A549 (cell line): ENCODE data around the gene C19orf12. TPM values are rescaled to one million over a fixed set of nuclear protein-coding genes. Genes with fewer than 3 reads are reported as not detected.

Source experiments
- ATAC-seq, 2 experiments: fragments of 200-7000 bp in 1 of 2; fragments of >200 bp in 1 of 2; cut with Nextera tagmentation in 1 of 2; cut with Tn5 transposase in 1 of 2; 3 replicates each; pipeline versions ENCODE4 v1.8.0 to v1.9.1; 2018 to 2020; ENCODE audit warnings: mild to moderate bottlenecking in 1 of 2, moderate library complexity in 1 of 2
- CTCF ChIA-PET: fragments of 300-600 bp; sonication (Branson Sonifier 250); formaldehyde crosslinking; extraction: SDS; loops from one replicate; lab custom pipeline; 2021; ENCODE audit warnings: antibody characterized with exemption, inconsistent platforms; lab: Yijun Ruan, JAX
- POLR2A ChIA-PET: fragments of 350-600 bp; formaldehyde crosslinking; extraction: SDS; loops from one replicate; lab custom pipeline; 2021; ENCODE audit warnings: antibody characterized with exemption, inconsistent platforms; lab: Yijun Ruan, JAX
- DNase-seq, 2 experiments: peaks; one replicate each; pipeline versions ENCODE4 v3.0.0 to v3.0.0-alpha.2; 2011 to 2016; ENCODE audit warnings: low read depth in 1 of 2, low spot score in 1 of 2
- FAIRE-seq: peaks from 2 replicates; lab custom pipeline; 2011; peaks lifted over from hg19 to GRCh38; lab: Jason Lieb, UNC
- H3K27ac ChIP-seq, 2 experiments: fragments of >200 bp; sonication (Bioruptor Twin); formaldehyde crosslinking; 3 replicates each; pipeline ENCODE4 v1.5.1; 2016 to 2017
- H3K4me1 ChIP-seq: fragments of >200 bp; sonication (Bioruptor Twin); formaldehyde crosslinking; 3 replicates; pipeline ENCODE4 v1.6.1; 2016
- H3K4me2 ChIP-seq: fragments of >200 bp; sonication (Bioruptor Twin); formaldehyde crosslinking; 3 replicates; pipeline ENCODE4 v1.6.1; 2016
- H3K4me3 ChIP-seq: fragments of >200 bp; sonication (Bioruptor Twin); formaldehyde crosslinking; 3 replicates; pipeline ENCODE4 v1.5.1; 2016
- H3K9me3 ChIP-seq: fragments of >200 bp; sonication (Bioruptor Twin); formaldehyde crosslinking; 3 replicates; pipeline ENCODE4 v1.6.1; 2016
- HDAC2 ChIP-seq: fragments of 200-600 bp; sonication (generic); IDR thresholded peaks from 2 replicates; pipeline ENCODE4 v1.6.1; 2016
- HOXB13 ChIP-seq: fragments of 250-450 bp; sonication (Bioruptor Pico); IDR thresholded peaks from 2 replicates; pipeline ENCODE4 v1.5.0; 2020; ENCODE audit warnings: low read depth, mild to moderate bottlenecking, moderate library complexity
- KDM5A ChIP-seq: fragments of 200-600 bp; sonication (generic); IDR thresholded peaks from 2 replicates; pipeline ENCODE4 v1.6.1; 2016; ENCODE audit warnings: antibody characterized with exemption, mild to moderate bottlenecking
- MYC ChIP-seq: IDR thresholded peaks from 2 replicates; pipeline ENCODE4 v1.6.1; 2012; ENCODE audit warnings: mild to moderate bottlenecking, inconsistent platforms, low read length, improper control_type of control experiment, borderline replicate concordance
- RCOR1 ChIP-seq: fragments of 150-350 bp; IDR thresholded peaks from 2 replicates; pipeline ENCODE4 v1.6.1; 2014; ENCODE audit warnings: antibody characterized with exemption, low read length, low read depth
- SREBF2 ChIP-seq: fragments of 450-650 bp; IDR thresholded peaks from 2 replicates; pipeline ENCODE4 v1.6.1; 2014; ENCODE audit warnings: mild to moderate bottlenecking, moderate library complexity
- ZSCAN20 ChIP-seq: fragments of 250-450 bp; sonication (Bioruptor Pico); IDR thresholded peaks from 2 replicates; pipeline ENCODE4 v1.8.0; 2022; ENCODE audit warnings: mild to moderate bottlenecking, moderate library complexity
- WGBS: methylation state at CpG from one replicate; pipeline ENCODE4 v1.1.6; 2017; ENCODE audit errors: missing lambda C conversion rate; 5-methylcytosine and 5-hydroxymethylcytosine counted together
- polyA plus RNA-seq, 4 experiments: library from polyadenylated mRNA; depleted of rRNA in 3 of 4; stranded (reverse); fragments of >200 nt; fragmentation: RNase III in 1 of 4; extraction: RNeasy Plus Mini Kit Qiagen cat#74134 plus additional on column Dnase treatment in 1 of 4; gene quantifications; 2 replicates in 3 of 4; 3 replicates in 1 of 4; pipeline ENCODE4 v1.2.3, GENCODE V29; 2011 to 2017
- TF ChIP-seq, protein P1 (sequence below): IDR thresholded peaks from 2 replicates; pipeline ENCODE4 v1.6.1; 2012
- TF ChIP-seq, protein P2 (sequence below): fragments of 450-650 bp; IDR thresholded peaks from 2 replicates; pipeline ENCODE4 v1.6.1; 2014; ENCODE audit warnings: antibody characterized with exemption
- TF ChIP-seq, protein P3 (sequence below): IDR thresholded peaks from 2 replicates; pipeline ENCODE4 v1.6.1; 2012
- TF ChIP-seq, protein P4 (sequence below): fragments of >200 bp; sonication (Bioruptor Twin); formaldehyde crosslinking; IDR thresholded peaks from 3 replicates; pipeline ENCODE4 v1.6.1; 2016
- TF ChIP-seq, protein P5 (sequence below): fragments of >200 bp; sonication (Bioruptor Twin); formaldehyde crosslinking; IDR thresholded peaks from 3 replicates; pipeline ENCODE4 v1.5.1; 2016
- TF ChIP-seq, protein P6 (sequence below): fragments of 250-450 bp; sonication (Bioruptor Pico); IDR thresholded peaks from 2 replicates; pipeline ENCODE4 v1.5.0; 2020; ENCODE audit warnings: low read depth, mild to moderate bottlenecking, moderate library complexity

The C19orf12 gene
- polyA plus RNA-seq, 2 of the 4 experiments (the other 2 are of a cell fraction) = 34.3 to 35.2 TPM

DNA sequence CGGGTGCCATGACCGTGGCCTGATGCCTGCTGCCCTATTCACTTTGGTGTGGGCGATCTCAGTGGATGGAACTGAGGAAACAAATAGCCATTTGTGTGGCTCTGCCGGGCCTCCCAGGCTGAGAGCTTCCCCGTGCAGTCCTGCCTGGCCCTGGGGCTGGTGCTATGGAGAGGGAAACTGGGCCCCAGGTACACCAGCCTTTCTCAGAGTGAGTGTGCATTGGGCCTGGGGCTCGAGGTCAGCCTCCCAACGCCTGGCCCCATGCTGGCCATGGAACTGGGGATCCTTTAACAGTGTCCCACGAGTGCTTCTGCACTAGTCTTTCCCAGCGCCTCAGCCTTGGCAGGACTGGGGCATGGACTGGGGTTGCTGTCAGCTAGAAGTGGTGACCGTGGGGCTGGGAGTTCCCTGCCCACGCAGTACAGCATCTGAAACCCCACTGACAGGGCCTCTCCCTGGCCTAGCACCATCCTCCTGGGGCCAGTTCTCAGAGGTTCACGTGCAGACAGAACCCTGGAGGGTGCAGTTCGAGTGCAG is 39.3 kb downstream of the C19orf12 start:
- no peak for ATAC-seq
- no peak for FAIRE-seq
- ChIA-PET CTCF (interaction anchor here (0.6 to 9.4 kb wide), 6 partner anchors 13 to 77 kb away, joined by 3 to 78 read pairs (median 6); no protein-coding TSS in a partner anchor), POLR2A (no interaction called here)
- Histone ChIP-seq H3K9me3 (no peaks in the 10 kb centered on the region), H3K4me2 (no peak overlapping the region), H3K4me1 (no peaks in the 10 kb centered on the region; the same call in 2 of the 3 replicates), H3K4me3 (no peak overlapping the region), H3K27ac (no peak overlapping the region)
- TF ChIP-seq, protein P1, sequence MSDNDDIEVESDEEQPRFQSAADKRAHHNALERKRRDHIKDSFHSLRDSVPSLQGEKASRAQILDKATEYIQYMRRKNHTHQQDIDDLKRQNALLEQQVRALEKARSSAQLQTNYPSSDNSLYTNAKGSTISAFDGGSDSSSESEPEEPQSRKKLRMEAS = no peak
- TF ChIP-seq HOXB13 (CRISPR knock-in tag) (no peak), SREBF2 (no peak), MYC (no peak), ZSCAN20 (CRISPR knock-in tag) (no peak), KDM5A (no peak)
- TF ChIP-seq, protein P2, sequence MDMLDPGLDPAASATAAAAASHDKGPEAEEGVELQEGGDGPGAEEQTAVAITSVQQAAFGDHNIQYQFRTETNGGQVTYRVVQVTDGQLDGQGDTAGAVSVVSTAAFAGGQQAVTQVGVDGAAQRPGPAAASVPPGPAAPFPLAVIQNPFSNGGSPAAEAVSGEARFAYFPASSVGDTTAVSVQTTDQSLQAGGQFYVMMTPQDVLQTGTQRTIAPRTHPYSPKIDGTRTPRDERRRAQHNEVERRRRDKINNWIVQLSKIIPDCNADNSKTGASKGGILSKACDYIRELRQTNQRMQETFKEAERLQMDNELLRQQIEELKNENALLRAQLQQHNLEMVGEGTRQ = no peak
- TF ChIP-seq, protein P3, sequence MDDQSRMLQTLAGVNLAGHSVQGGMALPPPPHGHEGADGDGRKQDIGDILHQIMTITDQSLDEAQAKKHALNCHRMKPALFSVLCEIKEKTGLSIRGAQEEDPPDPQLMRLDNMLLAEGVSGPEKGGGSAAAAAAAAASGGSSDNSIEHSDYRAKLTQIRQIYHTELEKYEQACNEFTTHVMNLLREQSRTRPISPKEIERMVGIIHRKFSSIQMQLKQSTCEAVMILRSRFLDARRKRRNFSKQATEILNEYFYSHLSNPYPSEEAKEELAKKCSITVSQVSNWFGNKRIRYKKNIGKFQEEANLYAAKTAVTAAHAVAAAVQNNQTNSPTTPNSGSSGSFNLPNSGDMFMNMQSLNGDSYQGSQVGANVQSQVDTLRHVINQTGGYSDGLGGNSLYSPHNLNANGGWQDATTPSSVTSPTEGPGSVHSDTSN = no peak
- 76% methylated on average over 13 of the region's 13 CpGs for WGBS
- DNase-seq = no peak

DNA sequence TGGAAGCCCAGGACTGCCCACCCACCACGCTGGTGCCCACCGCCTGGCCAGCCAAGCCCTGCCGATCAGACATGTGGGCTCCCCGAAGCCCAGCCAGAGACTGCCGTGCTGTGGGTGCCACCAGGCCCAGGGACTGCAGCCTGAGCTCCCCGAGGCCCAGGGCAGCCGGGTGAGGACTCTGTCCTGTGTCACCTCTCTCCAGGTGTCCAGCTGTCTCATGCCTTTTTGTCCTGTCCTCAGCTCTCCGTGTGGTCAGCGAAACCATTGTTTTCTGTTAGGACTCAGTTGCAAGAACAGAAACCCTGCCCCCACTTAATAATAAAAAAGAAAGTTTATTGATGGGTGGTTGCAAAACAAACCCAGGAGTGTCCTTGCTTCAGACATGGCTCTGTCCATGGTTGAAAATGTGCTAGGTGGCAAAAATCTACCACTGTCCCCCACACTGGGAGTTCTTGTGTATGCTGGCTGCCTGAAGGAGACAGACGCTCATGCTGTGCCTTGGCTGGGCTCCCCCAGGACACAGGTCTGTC is 39.9 kb downstream of the C19orf12 start:
- Histone ChIP-seq H3K4me1 (no peaks in the 10 kb centered on the region; the same call in 2 of the 3 replicates), H3K4me2 (no peak overlapping the region), H3K9me3 (no peaks in the 10 kb centered on the region), H3K27ac (no peak overlapping the region), H3K4me3 (no peak overlapping the region)
- DNase-seq (no peak), FAIRE-seq (no peak), ATAC-seq (no peak)
- ChIA-PET CTCF (interaction anchor here (0.7 to 9.4 kb wide), 5 partner anchors 12 to 64 kb away, joined by 3 to 78 read pairs (median 10); no protein-coding TSS in a partner anchor), POLR2A (no interaction called here)
- WGBS = 83% methylated on average over 10 of the region's 10 CpGs
- TF ChIP-seq, protein P4, sequence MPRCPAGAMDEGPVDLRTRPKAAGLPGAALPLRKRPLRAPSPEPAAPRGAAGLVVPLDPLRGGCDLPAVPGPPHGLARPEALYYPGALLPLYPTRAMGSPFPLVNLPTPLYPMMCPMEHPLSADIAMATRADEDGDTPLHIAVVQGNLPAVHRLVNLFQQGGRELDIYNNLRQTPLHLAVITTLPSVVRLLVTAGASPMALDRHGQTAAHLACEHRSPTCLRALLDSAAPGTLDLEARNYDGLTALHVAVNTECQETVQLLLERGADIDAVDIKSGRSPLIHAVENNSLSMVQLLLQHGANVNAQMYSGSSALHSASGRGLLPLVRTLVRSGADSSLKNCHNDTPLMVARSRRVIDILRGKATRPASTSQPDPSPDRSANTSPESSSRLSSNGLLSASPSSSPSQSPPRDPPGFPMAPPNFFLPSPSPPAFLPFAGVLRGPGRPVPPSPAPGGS = no peak
- no peak for TF ChIP-seq HDAC2
- no peak for TF ChIP-seq HOXB13 (CRISPR knock-in tag)
- TF ChIP-seq, protein P5, sequence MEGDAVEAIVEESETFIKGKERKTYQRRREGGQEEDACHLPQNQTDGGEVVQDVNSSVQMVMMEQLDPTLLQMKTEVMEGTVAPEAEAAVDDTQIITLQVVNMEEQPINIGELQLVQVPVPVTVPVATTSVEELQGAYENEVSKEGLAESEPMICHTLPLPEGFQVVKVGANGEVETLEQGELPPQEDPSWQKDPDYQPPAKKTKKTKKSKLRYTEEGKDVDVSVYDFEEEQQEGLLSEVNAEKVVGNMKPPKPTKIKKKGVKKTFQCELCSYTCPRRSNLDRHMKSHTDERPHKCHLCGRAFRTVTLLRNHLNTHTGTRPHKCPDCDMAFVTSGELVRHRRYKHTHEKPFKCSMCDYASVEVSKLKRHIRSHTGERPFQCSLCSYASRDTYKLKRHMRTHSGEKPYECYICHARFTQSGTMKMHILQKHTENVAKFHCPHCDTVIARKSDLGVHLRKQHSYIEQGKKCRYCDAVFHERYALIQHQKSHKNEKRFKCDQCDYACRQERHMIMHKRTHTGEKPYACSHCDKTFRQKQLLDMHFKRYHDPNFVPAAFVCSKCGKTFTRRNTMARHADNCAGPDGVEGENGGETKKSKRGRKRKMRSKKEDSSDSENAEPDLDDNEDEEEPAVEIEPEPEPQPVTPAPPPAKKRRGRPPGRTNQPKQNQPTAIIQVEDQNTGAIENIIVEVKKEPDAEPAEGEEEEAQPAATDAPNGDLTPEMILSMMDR = no peak
- TF ChIP-seq, protein P6, sequence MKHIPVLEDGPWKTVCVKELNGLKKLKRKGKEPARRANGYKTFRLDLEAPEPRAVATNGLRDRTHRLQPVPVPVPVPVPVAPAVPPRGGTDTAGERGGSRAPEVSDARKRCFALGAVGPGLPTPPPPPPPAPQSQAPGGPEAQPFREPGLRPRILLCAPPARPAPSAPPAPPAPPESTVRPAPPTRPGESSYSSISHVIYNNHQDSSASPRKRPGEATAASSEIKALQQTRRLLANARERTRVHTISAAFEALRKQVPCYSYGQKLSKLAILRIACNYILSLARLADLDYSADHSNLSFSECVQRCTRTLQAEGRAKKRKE (CRISPR knock-in tag) = no peak
- TF ChIP-seq RCOR1 = no peak
